Osteoblast (primary cell): Measurements from ENCODE around the gene UNC13D. TPM values are rescaled to one million over a fixed set of nuclear protein-coding genes. Genes with fewer than 3 reads are reported as not detected.
A peak's percentile ranks its signal among the peaks of the same experiment; 100 is the strongest.

Source experiments
- DNase-seq: peaks from one replicate; pipeline ENCODE4 v3.0.0; 2011; ENCODE audit warnings: low spot score, mixed read lengths; ENCODE audit not compliant: insufficient read length; ENCODE audit errors: missing footprints
- H2AFZ ChIP-seq: 2 replicates; pipeline ENCODE4 v1.6.0; 2011; ENCODE audit warnings: mild to moderate bottlenecking, low read length
- H3K27ac ChIP-seq: 2 replicates; pipeline ENCODE4 v1.5.1; 2011; ENCODE audit warnings: mild to moderate bottlenecking, low read depth, low read length, moderate library complexity
- H3K27me3 ChIP-seq: 2 replicates; pipeline ENCODE4 v1.6.0; 2012; ENCODE audit warnings: mild to moderate bottlenecking, control low read depth, inconsistent platforms, low read length, moderate library complexity; ENCODE audit not compliant: insufficient read depth
- H3K36me3 ChIP-seq: 2 replicates; pipeline ENCODE4 v1.5.1; 2011; ENCODE audit warnings: mild to moderate bottlenecking, low read length, control low read depth, moderate library complexity; ENCODE audit not compliant: insufficient read depth
- H3K4me1 ChIP-seq: 2 replicates; pipeline ENCODE4 v1.5.1; 2011; ENCODE audit warnings: mild to moderate bottlenecking, low read length, control low read depth, moderate library complexity; ENCODE audit not compliant: insufficient read depth
- H3K4me2 ChIP-seq: 2 replicates; pipeline ENCODE4 v1.6.0; 2011; ENCODE audit warnings: mild to moderate bottlenecking, low read length; ENCODE audit not compliant: insufficient read depth
- H3K4me3 ChIP-seq: fragments of 200-600 bp; sonication (generic); 3 replicates; pipeline ENCODE4 v1.5.1; 2012; ENCODE audit warnings: mild to moderate bottlenecking, low read length, inconsistent platforms; ENCODE audit not compliant: insufficient read depth
- H3K79me2 ChIP-seq: 2 replicates; pipeline ENCODE4 v1.6.0; 2012; ENCODE audit warnings: mild to moderate bottlenecking, low read length, control low read depth, inconsistent platforms; ENCODE audit not compliant: insufficient read depth
- H3K9me3 ChIP-seq: 2 replicates; pipeline ENCODE4 v1.5.1; 2011; ENCODE audit warnings: low read depth, low read length, control low read depth
- H4K20me1 ChIP-seq: 2 replicates; pipeline ENCODE4 v1.6.0; 2012; ENCODE audit warnings: mild to moderate bottlenecking, low read length, control low read depth; ENCODE audit not compliant: insufficient read depth
- total RNA-seq: library from RNA; depleted of rRNA; stranded (reverse); fragments of >200 nt; gene quantifications from 2 replicates; pipeline ENCODE4 v1.2.3, GENCODE V29; 2012
- TF ChIP-seq, protein P1 (sequence below): IDR thresholded peaks from 2 replicates; pipeline ENCODE4 v1.5.1; 2011; ENCODE audit warnings: mild to moderate bottlenecking, low read depth, low read length, moderate library complexity; ENCODE audit errors: extremely low read depth

The UNC13D gene
- total RNA-seq, 1 donor: 1.1 TPM

DNA sequence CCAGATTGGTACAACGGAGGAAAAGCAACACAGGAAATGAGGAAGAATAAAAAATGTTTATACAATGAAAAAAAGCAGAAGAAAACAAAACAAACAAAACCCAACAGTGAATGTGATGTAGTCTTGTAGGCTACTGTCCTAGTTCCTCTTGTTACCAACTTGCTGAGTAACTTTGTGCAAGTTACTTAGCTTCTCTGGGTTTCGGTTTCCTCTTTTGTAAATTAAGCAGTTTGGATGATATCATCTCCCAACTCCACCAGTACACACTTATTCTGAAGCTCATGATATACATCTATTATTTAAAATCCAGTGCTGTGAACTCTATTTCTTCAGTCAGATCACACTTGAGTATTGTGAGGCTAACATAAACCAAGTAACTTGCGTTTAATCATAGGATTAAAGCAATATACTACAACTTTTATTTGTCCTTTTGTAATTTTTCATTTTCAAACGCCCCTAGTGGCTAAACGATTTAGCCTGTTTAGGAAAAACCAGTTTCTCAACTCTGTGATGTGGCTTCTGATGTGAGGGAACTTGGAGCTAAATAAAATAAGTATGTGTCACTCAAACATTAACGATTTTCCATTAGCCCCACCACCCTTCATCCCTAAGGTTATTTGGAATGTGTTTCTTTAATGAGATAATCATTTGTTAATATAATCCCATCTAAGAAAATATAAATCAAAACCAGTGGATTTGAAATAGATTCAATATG, 61.0 kb downstream of the UNC13D start:
- peak; percentile 75 for DNase-seq
- TF ChIP-seq, protein P1, sequence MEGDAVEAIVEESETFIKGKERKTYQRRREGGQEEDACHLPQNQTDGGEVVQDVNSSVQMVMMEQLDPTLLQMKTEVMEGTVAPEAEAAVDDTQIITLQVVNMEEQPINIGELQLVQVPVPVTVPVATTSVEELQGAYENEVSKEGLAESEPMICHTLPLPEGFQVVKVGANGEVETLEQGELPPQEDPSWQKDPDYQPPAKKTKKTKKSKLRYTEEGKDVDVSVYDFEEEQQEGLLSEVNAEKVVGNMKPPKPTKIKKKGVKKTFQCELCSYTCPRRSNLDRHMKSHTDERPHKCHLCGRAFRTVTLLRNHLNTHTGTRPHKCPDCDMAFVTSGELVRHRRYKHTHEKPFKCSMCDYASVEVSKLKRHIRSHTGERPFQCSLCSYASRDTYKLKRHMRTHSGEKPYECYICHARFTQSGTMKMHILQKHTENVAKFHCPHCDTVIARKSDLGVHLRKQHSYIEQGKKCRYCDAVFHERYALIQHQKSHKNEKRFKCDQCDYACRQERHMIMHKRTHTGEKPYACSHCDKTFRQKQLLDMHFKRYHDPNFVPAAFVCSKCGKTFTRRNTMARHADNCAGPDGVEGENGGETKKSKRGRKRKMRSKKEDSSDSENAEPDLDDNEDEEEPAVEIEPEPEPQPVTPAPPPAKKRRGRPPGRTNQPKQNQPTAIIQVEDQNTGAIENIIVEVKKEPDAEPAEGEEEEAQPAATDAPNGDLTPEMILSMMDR: peak; percentile 83
- Histone ChIP-seq H4K20me1 (peaks cover 8% of the 10 kb centered on the region), H3K36me3 (peaks cover 8% of the 10 kb centered on the region), H3K4me3 (peak overlapping the region; percentile 57), H3K4me2 (peak overlapping the region; percentile 94), H2AFZ (peak overlapping the region; percentile 91), H3K27ac (peak overlapping the region; percentile 100), H3K9me3 (no peaks in the 10 kb centered on the region), H3K4me1 (peaks cover 34% of the 10 kb centered on the region), H3K27me3 (no peaks in the 10 kb centered on the region), H3K79me2 (peaks cover 37% of the 10 kb centered on the region)

DNA sequence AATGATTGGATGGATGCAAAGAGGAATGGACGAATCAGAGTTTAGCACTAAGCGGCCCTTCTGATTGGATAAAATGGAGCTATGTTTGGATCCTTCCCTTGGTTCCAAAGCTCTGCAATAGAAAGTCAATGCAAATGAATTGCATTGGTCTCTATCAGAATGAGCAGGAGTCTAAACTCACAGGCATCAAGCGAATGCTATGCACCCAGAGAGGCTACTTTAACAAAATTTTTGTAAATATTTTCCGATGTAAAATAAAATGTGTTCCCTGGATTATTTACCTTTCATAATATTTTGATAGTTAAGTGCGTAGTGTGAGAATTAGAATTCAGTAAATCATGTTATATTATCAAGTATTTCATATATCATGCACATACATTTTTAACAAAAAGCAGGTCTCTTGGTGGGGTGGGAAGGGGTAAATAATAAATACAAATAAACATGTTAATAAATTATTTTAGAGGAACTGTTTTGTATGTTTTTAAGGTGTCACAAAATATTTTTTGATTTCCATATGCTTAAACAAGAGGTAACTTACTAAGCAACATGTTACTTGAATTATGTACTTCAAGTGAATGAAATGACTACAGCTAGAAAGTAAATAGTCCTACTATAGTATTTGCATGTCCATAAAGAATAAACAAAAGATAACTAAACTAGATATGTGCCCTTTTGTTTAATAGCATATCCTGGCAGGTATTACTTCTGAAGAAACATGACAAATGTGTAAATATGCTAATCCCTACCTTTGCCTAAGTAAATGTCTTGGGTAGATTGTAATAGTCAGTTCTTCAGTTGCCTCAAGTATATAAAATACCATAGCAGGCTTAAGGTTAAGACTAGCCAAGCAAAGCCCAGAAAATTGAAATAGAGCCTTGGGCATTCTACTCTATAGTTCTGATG, 64.0 kb downstream of the UNC13D start:
- H3K4me3 ChIP-seq: peak overlapping the region; percentile 38
- H3K9me3 ChIP-seq: no peaks in the 10 kb centered on the region
- H3K79me2 ChIP-seq: peaks cover 18% of the 10 kb centered on the region
- peaks cover 31% of the 10 kb centered on the region for H4K20me1 ChIP-seq
- peak overlapping the region; percentile 63 for H3K4me2 ChIP-seq
- H2AFZ ChIP-seq: no peak overlapping the region
- no peak for DNase-seq
- H3K27me3 ChIP-seq: no peaks in the 10 kb centered on the region
- TF ChIP-seq, protein P1: no peak
- H3K27ac ChIP-seq: peak overlapping the region; percentile 17
- H3K36me3 ChIP-seq: peaks cover 26% of the 10 kb centered on the region
- H3K4me1 ChIP-seq: peaks cover 34% of the 10 kb centered on the region

DNA sequence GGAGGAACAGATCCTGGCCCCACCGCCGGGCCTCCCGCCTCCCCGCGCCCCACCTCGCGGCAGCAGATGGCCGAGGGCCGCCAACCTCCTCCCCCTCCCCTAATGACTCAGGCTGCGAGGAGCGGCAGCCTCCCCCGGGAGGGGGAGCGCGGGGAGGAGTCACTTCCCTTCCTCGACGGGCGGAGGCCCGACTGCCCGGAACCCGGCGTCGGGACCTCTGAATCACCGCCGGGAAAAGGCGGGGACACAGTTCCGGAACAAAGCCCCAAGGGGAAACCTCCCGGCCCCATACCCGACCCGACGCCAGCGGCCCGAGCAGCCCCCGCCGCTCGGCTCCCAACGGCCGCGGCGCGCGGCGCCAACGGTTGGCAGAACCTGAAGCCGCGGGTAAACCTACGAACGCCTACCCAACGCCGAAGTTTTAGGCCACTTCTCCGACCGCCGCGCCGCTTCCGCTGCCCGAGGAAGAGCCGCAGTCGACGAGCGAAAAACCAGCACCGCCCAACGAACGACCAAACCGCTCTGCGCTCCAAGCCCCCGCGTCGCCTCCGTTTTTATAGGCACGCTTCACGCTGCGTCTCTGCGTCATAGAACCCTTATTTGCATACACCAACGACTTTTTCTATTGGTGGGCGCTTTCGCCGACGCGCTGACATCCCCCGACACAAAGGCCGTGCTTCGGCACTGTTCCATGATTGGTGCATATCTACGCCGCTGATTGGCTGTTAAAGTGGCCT, 64.8 kb downstream of the UNC13D start:
- peaks cover 32% of the 10 kb centered on the region for H4K20me1 ChIP-seq
- no peaks in the 10 kb centered on the region for H3K9me3 ChIP-seq
- H3K27ac ChIP-seq: peak overlapping the region; percentile 91
- peaks cover 26% of the 10 kb centered on the region for H3K36me3 ChIP-seq
- DNase-seq: peak; percentile 99
- peak overlapping the region; percentile 88 for H3K4me3 ChIP-seq
- H3K4me1 ChIP-seq: peaks cover 31% of the 10 kb centered on the region
- no peaks in the 10 kb centered on the region for H3K27me3 ChIP-seq
- no peak overlapping the region for H2AFZ ChIP-seq
- peak overlapping the region; percentile 94 for H3K4me2 ChIP-seq
- H3K79me2 ChIP-seq: peaks cover 17% of the 10 kb centered on the region
- TF ChIP-seq, protein P1: no peak
